WTC11 (cell line): ENCODE results near the gene DPYSL4.

ENCODE experiments used
- CBFB ChIP-seq: sonication (generic); formaldehyde crosslinking; IDR thresholded peaks from 2 replicates; pipeline ENCODE4 v1.8.1; 2022; ENCODE audit warnings: mild to moderate bottlenecking, low read depth, missing genetic modification reagents
- SP1 ChIP-seq: sonication (generic); formaldehyde crosslinking; conservative IDR thresholded peaks from 2 replicates; pipeline ENCODE4 v1.8.1; 2022; ENCODE audit warnings: missing genetic modification reagents
- TF ChIP-seq, protein P1 (sequence below): fragments of 200-600 bp; IDR thresholded peaks from 2 replicates; pipeline ENCODE4 v1.8.0; 2022; ENCODE audit warnings: antibody characterized with exemption

DNA sequence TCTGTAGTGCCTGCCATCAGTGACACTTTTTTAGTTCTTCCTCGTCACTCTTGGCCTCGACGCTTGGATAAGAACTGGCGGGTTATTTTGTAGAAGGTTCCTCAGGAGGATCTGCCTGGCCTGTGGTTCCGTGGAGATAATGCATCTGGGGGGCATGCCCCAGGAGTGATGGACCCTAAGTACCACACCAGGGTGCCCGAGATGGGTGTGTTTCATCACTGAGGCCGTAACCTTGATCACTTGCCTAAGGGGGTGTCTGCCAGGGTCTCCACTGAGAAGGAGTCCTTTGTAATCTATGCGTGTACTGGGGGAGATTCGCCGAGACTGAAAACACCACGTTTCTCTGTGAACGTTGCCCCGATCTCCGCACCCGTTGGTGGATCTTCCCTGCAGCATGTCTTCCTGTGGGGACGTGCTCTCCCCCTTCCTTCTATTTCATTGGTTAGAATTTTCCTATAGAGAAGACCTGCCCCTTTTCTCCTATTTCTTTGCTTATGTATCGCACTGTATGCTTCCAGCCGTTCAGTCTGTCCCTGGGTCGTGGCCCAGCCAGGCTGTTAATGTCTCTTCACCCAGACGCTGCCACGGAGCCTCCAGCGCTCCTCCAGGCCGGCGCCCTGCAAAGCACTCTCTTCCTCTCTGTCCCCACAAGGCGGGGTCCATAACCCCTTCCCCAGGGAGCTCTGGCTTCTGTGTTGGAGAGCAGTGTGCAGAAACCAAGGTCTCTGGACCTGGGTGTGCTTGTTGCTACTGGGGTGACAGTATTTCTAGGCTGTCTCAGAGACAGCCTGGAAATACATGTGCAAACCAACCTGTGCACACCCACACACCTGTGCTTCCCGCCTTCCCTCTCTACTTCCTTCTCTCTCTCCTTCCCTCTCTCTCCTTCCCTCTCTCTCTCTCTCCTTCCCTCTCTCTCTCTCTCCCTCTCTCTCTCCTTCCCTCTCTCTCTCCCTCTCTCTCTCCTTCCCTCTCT lies 14.4 kb upstream of the DPYSL4 start:
- TF ChIP-seq SP1 (no peak), CBFB (CRISPR knock-in tag) (no peak)
- TF ChIP-seq, protein P1, sequence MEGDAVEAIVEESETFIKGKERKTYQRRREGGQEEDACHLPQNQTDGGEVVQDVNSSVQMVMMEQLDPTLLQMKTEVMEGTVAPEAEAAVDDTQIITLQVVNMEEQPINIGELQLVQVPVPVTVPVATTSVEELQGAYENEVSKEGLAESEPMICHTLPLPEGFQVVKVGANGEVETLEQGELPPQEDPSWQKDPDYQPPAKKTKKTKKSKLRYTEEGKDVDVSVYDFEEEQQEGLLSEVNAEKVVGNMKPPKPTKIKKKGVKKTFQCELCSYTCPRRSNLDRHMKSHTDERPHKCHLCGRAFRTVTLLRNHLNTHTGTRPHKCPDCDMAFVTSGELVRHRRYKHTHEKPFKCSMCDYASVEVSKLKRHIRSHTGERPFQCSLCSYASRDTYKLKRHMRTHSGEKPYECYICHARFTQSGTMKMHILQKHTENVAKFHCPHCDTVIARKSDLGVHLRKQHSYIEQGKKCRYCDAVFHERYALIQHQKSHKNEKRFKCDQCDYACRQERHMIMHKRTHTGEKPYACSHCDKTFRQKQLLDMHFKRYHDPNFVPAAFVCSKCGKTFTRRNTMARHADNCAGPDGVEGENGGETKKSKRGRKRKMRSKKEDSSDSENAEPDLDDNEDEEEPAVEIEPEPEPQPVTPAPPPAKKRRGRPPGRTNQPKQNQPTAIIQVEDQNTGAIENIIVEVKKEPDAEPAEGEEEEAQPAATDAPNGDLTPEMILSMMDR: no peak
